HPDE6-E6E7 (cell line): Measurements from ENCODE around the gene MED26.
A peak's percentile ranks its signal among the peaks of the same experiment; 100 is the strongest.
"Not testable (repeated sequence)": the region's sequence is repeated elsewhere in the genome, so short reads cannot be mapped to it uniquely, and the experiment has no call there.

Experiments used
- DNase-seq: peaks from one replicate; pipeline ENCODE4 v3.0.0; 2011; ENCODE audit warnings: missing footprints; ENCODE audit errors: extremely low spot score

MED26 gene

GRCh38 chr19:16575861-16576689 is 51.9 kb downstream of the MED26 start:
- DNase-seq: no peak

- DNase-seq: no peak
Measured at GRCh38 chr19:16575282-16575681, 52.7 kb downstream of the MED26 start.

GRCh38 chr19:16573925-16574324 is 54.1 kb downstream of the MED26 start:
- no peak for DNase-seq

GRCh38 chr19:16573296-16573695 is 54.7 kb downstream of the MED26 start:
- no peak for DNase-seq

GRCh38 chr19:16572332-16573211 is 55.4 kb downstream of the MED26 start, which contains the start of gene SLC35E1:
TSS of gene SLC35E1 (minus strand) at chr19:16572415. CDS start at chr19:16572364, 51 bp downstream.
- DNase-seq: peak; percentile 95

- no peak for DNase-seq
Measured at GRCh38 chr19:16571822-16572331, 56.1 kb downstream of the MED26 start.

- no peak for DNase-seq
Measured at GRCh38 chr19:16571283-16571682, 56.7 kb downstream of the MED26 start.

- no peak for DNase-seq
Measured at GRCh38 chr19:16569609-16570320, 58.2 kb downstream of the MED26 start.

- no peak for DNase-seq
Measured at GRCh38 chr19:16566702-16567101, 61.3 kb downstream of the MED26 start.

- no peak for DNase-seq
Measured at GRCh38 chr19:16566161-16566560, 61.8 kb downstream of the MED26 start.

GRCh38 chr19:16564842-16565241 is 63.2 kb downstream of the MED26 start:
- DNase-seq: no peak

- no peak for DNase-seq
Measured at GRCh38 chr19:16562608-16563025, 65.4 kb downstream of the MED26 start.

- DNase-seq: no peak
Measured at GRCh38 chr19:16561382-16561781, 66.6 kb downstream of the MED26 start.

GRCh38 chr19:16559780-16560276 is 68.2 kb downstream of the MED26 start:
- no peak for DNase-seq

GRCh38 chr19:16554776-16555175 is 73.2 kb downstream of the MED26 start:
- DNase-seq: no peak

GRCh38 chr19:16551902-16552301 is 76.1 kb downstream of the MED26 start:
- not testable (repeated sequence) for DNase-seq

- DNase-seq: no peak
Measured at GRCh38 chr19:16548956-16549355, 79.0 kb downstream of the MED26 start.

- DNase-seq: no peak
Measured at GRCh38 chr19:16544473-16545231, 83.4 kb downstream of the MED26 start.

GRCh38 chr19:16543734-16544133 is 84.3 kb downstream of the MED26 start:
- not testable (repeated sequence) for DNase-seq

- no peak for DNase-seq
Measured at GRCh38 chr19:16542910-16543472, 85.0 kb downstream of the MED26 start.
